T-helper 1 cell treated with Interleukin-12 subunit alpha and Interleukin-12 subunit beta and Interleukin-4 antibody, amounts not matched to agents 30 μg/mL and 1 μg/mL, for 36 hours (primary cell): ENCODE measurements around the gene TRHDE.

Experiments used
- H3K27ac Mint-ChIP-seq: one replicate; pipeline ENCODE4 v1.8.0; 2021; ENCODE audit warnings: mild to moderate bottlenecking, mixed read lengths
- H3K27me3 Mint-ChIP-seq: one replicate; pipeline ENCODE4 v1.8.0; 2021; ENCODE audit warnings: low read depth, mixed read lengths
- H3K36me3 Mint-ChIP-seq: one replicate; pipeline ENCODE4 v1.8.0; 2021; ENCODE audit warnings: low read depth, mixed read lengths
- H3K4me1 Mint-ChIP-seq: one replicate; pipeline ENCODE4 v1.8.0; 2021; ENCODE audit warnings: low read depth, mixed read lengths
- H3K4me3 Mint-ChIP-seq: one replicate; pipeline ENCODE4 v1.8.0; 2021; ENCODE audit warnings: mild to moderate bottlenecking, moderate library complexity, mixed read lengths
- H3K9me3 Mint-ChIP-seq: one replicate; pipeline ENCODE4 v1.8.0; 2021; ENCODE audit warnings: mixed read lengths

TRHDE gene

GRCh38 chr12:72380441-72380840 is 108.3 kb downstream of the TRHDE start:
- H3K27me3 Mint-ChIP-seq = no peaks in the 10 kb centered on the region

GRCh38 chr12:72388322-72388721 is 116.2 kb downstream of the TRHDE start:
- no peaks in the 10 kb centered on the region for H3K27me3 Mint-ChIP-seq
- H3K4me1 Mint-ChIP-seq = no peaks in the 10 kb centered on the region
- H3K9me3 Mint-ChIP-seq = peaks cover 8% of the 10 kb centered on the region
- H3K4me3 Mint-ChIP-seq = no peak overlapping the region
- H3K27ac Mint-ChIP-seq = no peak overlapping the region
- H3K36me3 Mint-ChIP-seq = no peaks in the 10 kb centered on the region

More at GRCh38 chr12:72380441-72380840, 108.3 kb downstream of the TRHDE start:
- no peaks in the 10 kb centered on the region for H3K4me1 Mint-ChIP-seq
- no peaks in the 10 kb centered on the region for H3K36me3 Mint-ChIP-seq
- no peak overlapping the region for H3K4me3 Mint-ChIP-seq
- H3K9me3 Mint-ChIP-seq = no peaks in the 10 kb centered on the region
- H3K27ac Mint-ChIP-seq = no peak overlapping the region

GRCh38 chr12:72390146-72390545 is 118.0 kb downstream of the TRHDE start:
- Mint-ChIP-seq H3K9me3 (peaks cover 8% of the 10 kb centered on the region), H3K27me3 (no peaks in the 10 kb centered on the region), H3K4me1 (no peaks in the 10 kb centered on the region), H3K4me3 (no peak overlapping the region), H3K36me3 (no peaks in the 10 kb centered on the region), H3K27ac (no peak overlapping the region)

GRCh38 chr12:72406111-72406510 is 133.9 kb downstream of the TRHDE start:
- Mint-ChIP-seq H3K9me3 (no peaks in the 10 kb centered on the region), H3K27me3 (no peaks in the 10 kb centered on the region), H3K27ac (no peak overlapping the region), H3K4me3 (no peak overlapping the region), H3K36me3 (no peaks in the 10 kb centered on the region), H3K4me1 (no peaks in the 10 kb centered on the region)

GRCh38 chr12:72432037-72432604 is 160.0 kb downstream of the TRHDE start:
- H3K4me3 Mint-ChIP-seq = no peak overlapping the region

GRCh38 chr12:72433298-72433697 is 161.1 kb downstream of the TRHDE start:
- Mint-ChIP-seq H3K9me3 (peaks cover 4% of the 10 kb centered on the region), H3K36me3 (no peaks in the 10 kb centered on the region), H3K27me3 (no peaks in the 10 kb centered on the region), H3K4me1 (no peaks in the 10 kb centered on the region), H3K4me3 (no peak overlapping the region), H3K27ac (no peak overlapping the region)

More at GRCh38 chr12:72432037-72432604, 160.0 kb downstream of the TRHDE start:
- Mint-ChIP-seq H3K9me3 (peaks cover 4% of the 10 kb centered on the region), H3K4me1 (no peaks in the 10 kb centered on the region), H3K27me3 (no peaks in the 10 kb centered on the region), H3K36me3 (no peaks in the 10 kb centered on the region), H3K27ac (no peak overlapping the region)

- peaks cover 7% of the 10 kb centered on the region for H3K9me3 Mint-ChIP-seq
- H3K4me1 Mint-ChIP-seq = no peaks in the 10 kb centered on the region
- no peak overlapping the region for H3K27ac Mint-ChIP-seq
- H3K27me3 Mint-ChIP-seq = no peaks in the 10 kb centered on the region
- H3K36me3 Mint-ChIP-seq = no peaks in the 10 kb centered on the region
- no peak overlapping the region for H3K4me3 Mint-ChIP-seq
Observed at GRCh38 chr12:72434999-72435398, 162.8 kb downstream of the TRHDE start.

- Mint-ChIP-seq H3K36me3 (no peaks in the 10 kb centered on the region), H3K27me3 (no peaks in the 10 kb centered on the region), H3K9me3 (peaks cover 12% of the 10 kb centered on the region), H3K4me1 (no peaks in the 10 kb centered on the region), H3K4me3 (no peak overlapping the region), H3K27ac (no peak overlapping the region)
Observed at GRCh38 chr12:72442217-72442616, 170.0 kb downstream of the TRHDE start.

- H3K4me3 Mint-ChIP-seq = no peak overlapping the region
- H3K9me3 Mint-ChIP-seq = peaks cover 12% of the 10 kb centered on the region
- H3K27ac Mint-ChIP-seq = no peak overlapping the region
- H3K4me1 Mint-ChIP-seq = no peaks in the 10 kb centered on the region
- H3K36me3 Mint-ChIP-seq = no peaks in the 10 kb centered on the region
- no peaks in the 10 kb centered on the region for H3K27me3 Mint-ChIP-seq
Observed at GRCh38 chr12:72444125-72444524, 172.0 kb downstream of the TRHDE start.

GRCh38 chr12:72444566-72444965 is 172.4 kb downstream of the TRHDE start:
- H3K36me3 Mint-ChIP-seq = no peaks in the 10 kb centered on the region
- no peaks in the 10 kb centered on the region for H3K27me3 Mint-ChIP-seq
- no peak overlapping the region for H3K4me3 Mint-ChIP-seq
- no peak overlapping the region for H3K27ac Mint-ChIP-seq
- H3K9me3 Mint-ChIP-seq = peaks cover 9% of the 10 kb centered on the region
- no peaks in the 10 kb centered on the region for H3K4me1 Mint-ChIP-seq

GRCh38 chr12:72448089-72448488 is 175.9 kb downstream of the TRHDE start:
- Mint-ChIP-seq H3K9me3 (no peaks in the 10 kb centered on the region), H3K27me3 (no peaks in the 10 kb centered on the region), H3K27ac (no peak overlapping the region), H3K4me3 (no peak overlapping the region), H3K36me3 (no peaks in the 10 kb centered on the region), H3K4me1 (no peaks in the 10 kb centered on the region)

GRCh38 chr12:72448805-72449204 is 176.6 kb downstream of the TRHDE start:
- no peaks in the 10 kb centered on the region for H3K27me3 Mint-ChIP-seq
- no peaks in the 10 kb centered on the region for H3K36me3 Mint-ChIP-seq

GRCh38 chr12:72453066-72453465 is 180.9 kb downstream of the TRHDE start:
- H3K9me3 Mint-ChIP-seq = no peaks in the 10 kb centered on the region
- no peaks in the 10 kb centered on the region for H3K36me3 Mint-ChIP-seq
- no peaks in the 10 kb centered on the region for H3K4me1 Mint-ChIP-seq
- H3K27me3 Mint-ChIP-seq = no peaks in the 10 kb centered on the region
- H3K4me3 Mint-ChIP-seq = no peak overlapping the region
- H3K27ac Mint-ChIP-seq = no peak overlapping the region

More at GRCh38 chr12:72448805-72449204, 176.6 kb downstream of the TRHDE start:
- H3K9me3 Mint-ChIP-seq = no peaks in the 10 kb centered on the region
- H3K4me1 Mint-ChIP-seq = no peaks in the 10 kb centered on the region
- H3K27ac Mint-ChIP-seq = no peak overlapping the region
- no peak overlapping the region for H3K4me3 Mint-ChIP-seq

- H3K27ac Mint-ChIP-seq = no peak overlapping the region
- H3K36me3 Mint-ChIP-seq = no peaks in the 10 kb centered on the region
- no peaks in the 10 kb centered on the region for H3K27me3 Mint-ChIP-seq
- H3K4me1 Mint-ChIP-seq = no peaks in the 10 kb centered on the region
- no peaks in the 10 kb centered on the region for H3K9me3 Mint-ChIP-seq
- no peak overlapping the region for H3K4me3 Mint-ChIP-seq
Observed at GRCh38 chr12:72453550-72453949, 181.4 kb downstream of the TRHDE start.

- Mint-ChIP-seq H3K27ac (no peak overlapping the region), H3K9me3 (no peaks in the 10 kb centered on the region), H3K4me3 (no peak overlapping the region), H3K27me3 (no peaks in the 10 kb centered on the region), H3K36me3 (no peaks in the 10 kb centered on the region), H3K4me1 (no peaks in the 10 kb centered on the region)
Observed at GRCh38 chr12:72464471-72464870, 192.3 kb downstream of the TRHDE start.

- H3K36me3 Mint-ChIP-seq = no peaks in the 10 kb centered on the region
- H3K4me3 Mint-ChIP-seq = no peak overlapping the region
- H3K4me1 Mint-ChIP-seq = no peaks in the 10 kb centered on the region
- H3K9me3 Mint-ChIP-seq = no peaks in the 10 kb centered on the region
- no peaks in the 10 kb centered on the region for H3K27me3 Mint-ChIP-seq
- H3K27ac Mint-ChIP-seq = no peak overlapping the region
Observed at GRCh38 chr12:72465155-72465554, 193.0 kb downstream of the TRHDE start.
